ENCODE results near the gene SSH2.

The SSH2 gene

DNA sequence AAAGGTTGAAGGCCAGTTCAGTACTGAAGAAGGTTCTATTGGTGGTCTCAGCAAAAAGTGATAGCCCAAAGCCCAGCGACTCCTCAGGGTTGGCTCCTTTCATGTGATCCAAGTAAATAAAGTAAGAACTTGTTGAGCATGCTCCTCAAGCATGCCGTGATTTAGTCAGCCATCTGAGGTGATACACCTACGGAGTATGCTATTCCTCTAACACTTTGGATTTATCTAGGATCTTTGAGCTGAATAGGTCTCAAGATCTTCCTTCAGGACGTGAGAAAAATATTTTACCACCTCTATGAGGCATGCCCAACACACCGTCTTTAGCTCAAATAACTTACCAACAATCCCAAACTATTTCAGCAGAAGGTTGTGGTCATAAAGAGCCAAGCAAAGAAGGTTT, 154.0 kb downstream of the SSH2 start:
- DNase-seq, result no peak

DNA sequence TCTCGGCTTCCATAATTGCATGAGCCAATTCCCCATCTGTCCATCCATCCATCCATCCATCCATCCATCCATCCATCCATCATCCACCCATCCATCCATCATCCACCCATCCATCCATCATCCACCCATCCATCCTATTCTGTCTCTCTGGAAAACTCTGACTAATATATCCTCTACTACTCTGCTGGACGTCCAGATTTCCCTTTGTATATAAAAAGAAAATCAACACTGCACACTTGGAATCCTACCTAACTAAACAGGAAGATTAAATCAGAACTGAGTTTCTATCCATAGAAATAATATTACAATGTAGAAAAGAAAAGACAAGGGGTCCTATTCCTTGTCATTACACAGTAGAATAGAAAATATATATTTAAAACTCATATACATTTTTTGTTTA, 157.0 kb downstream of the SSH2 start:
- no peak for DNase-seq

DNA sequence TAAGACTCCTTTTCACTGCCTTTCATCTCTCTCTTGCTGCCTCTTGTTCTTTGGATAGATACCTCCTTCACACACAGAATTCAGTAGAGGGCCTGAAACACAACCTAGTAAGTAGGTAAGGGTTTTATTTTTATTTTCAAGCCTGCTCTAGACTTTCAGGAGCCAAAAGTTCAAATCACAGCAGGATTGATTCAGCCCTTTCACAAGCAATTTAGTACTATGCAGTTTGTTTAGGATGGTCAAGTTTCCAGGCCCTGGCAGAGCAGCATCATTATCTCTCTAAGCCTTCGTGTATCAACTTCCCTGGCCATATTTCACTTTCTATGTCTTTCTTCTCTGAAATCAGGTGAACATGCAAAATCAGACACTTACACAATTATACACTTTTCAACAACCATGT, 158.5 kb downstream of the SSH2 start:
- no peak for DNase-seq

DNA sequence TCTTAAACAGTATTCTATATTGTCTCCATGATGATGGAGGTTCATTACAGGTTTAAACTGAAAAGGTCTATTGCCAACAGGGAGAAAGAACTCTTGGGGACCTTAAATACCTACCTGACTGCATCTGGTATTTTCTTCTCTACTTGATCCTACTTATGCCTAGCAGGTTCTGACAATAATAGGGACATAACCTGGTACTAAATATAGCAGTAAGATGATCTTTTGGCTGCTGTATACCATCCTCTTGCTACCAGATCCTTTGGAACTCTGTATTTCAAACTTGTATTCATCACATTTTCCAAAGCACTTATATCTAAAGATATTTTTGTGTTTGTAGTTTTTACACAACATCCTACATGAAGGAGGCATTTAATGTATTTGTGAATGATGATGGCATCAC, 160.8 kb downstream of the SSH2 start:
- DNase-seq, result no peak

DNA sequence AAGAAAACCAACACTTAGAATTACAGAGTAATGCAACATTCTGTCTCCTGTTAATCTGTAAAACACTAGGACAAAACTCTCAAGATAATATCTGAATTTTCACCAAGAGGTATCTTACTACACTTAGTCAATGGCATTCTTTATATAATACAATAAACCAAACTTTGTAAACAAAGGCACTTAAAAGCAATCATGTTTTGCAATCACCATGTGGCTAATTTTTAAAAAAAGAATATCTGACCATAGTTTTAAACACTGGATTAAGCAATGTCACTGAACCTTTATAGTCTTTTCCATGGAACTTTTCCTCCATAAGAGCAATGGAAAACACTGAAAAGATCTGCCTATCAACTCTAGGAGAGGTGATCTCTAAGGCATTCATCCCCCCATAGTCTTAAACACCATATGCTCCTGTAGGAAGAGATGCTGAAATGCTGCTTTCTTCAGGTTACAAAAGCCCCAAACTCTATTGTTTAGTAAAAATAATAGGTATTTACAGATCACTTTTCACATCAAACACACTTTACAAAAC, 163.2 kb downstream of the SSH2 start:
- DNase-seq, result no peak

DNA sequence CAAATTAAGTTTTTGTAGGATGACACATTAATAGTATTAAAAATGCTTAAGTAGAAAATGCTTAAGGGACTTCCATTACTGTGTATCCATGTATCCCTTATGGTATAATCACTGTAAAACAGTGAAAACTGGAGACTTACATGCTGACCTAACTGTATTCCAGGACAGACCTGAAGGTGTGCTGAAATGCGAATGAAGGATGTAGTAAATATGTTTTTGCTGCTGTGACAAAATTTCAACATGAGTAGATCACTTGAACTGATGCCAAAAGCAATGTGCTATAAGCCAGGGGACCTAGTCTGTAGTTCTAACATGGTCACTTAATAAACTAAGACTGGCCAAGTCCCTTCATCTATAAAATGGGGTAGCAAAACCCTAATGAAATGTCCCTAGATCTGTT, 165.3 kb downstream of the SSH2 start:
- no peak for DNase-seq

DNA sequence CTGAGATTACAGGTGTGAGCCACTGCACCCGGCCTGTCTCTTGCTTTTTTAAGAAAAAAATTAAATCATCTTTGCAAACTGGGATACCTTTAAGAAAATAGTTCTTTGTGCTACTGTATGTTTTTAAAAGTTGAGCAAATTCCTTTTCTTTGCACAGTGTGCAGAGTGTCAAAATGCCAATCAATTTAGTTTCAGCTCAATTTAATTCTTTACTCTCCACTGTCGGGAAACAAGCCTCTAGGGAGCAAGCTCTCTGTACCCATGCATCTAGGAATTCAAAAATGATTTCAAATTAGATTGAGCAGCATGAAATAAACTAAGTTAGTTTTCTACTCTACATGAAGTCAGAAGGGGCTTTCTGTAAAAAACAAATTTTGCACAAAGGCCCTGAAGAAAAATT, 165.8 kb downstream of the SSH2 start:
- DNase-seq, result no peak

DNA sequence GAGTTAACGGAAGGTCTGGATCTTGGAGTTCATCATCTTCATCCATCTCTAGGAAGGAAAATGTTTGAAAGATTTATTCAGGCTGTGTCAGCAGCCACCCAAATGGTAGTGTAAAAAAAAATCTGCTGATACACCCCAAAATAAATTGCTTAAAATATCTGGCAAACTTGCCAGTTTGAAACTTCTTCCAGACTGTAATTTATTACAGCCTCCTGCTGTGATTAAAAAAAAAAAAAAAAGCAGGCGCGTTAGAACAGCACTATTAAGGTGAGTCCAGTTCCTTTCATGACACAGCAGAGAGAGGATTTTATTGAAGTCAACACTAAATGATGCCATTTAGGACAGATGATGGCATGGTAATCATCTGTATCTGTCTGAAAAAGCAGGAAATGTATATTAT, 166.8 kb downstream of the SSH2 start:
- no peak for DNase-seq

DNA sequence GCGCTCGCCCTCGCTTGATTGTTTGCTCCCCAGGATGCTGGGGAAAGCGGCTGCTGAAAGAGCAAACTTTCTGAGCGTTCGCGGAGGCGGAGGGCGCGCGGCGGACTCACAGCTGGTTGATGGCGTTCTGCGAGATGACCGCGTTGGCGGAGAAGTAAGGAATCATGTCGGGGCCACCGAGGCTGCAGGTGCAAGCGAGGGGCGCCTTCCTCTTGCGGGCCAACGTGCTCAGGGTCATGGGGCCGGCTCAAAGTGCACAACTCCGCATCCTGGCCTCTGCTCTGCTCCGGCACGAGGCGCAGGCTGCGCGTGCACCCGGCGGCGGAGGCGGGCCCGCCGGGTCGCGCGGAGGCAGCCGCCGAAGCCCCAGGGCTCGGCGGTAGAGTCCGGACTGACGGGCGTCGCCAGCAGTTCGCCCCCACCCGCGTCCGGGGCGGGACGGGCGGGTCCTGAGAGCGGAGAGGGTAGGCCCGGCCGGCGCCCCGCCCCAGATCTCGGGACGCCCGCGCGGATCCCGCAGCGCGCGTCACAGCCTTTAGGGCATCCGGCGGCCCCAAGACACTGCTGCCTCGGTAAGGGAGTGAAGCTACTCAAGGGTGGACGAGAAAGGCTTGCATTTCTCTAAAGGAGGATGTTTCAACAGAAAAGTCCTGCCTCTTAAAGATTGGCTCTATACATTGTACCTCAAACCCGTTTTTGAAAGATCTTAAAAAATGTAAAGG, 168.8 kb downstream of the SSH2 start:
- peak; percentile 88 for DNase-seq

DNA sequence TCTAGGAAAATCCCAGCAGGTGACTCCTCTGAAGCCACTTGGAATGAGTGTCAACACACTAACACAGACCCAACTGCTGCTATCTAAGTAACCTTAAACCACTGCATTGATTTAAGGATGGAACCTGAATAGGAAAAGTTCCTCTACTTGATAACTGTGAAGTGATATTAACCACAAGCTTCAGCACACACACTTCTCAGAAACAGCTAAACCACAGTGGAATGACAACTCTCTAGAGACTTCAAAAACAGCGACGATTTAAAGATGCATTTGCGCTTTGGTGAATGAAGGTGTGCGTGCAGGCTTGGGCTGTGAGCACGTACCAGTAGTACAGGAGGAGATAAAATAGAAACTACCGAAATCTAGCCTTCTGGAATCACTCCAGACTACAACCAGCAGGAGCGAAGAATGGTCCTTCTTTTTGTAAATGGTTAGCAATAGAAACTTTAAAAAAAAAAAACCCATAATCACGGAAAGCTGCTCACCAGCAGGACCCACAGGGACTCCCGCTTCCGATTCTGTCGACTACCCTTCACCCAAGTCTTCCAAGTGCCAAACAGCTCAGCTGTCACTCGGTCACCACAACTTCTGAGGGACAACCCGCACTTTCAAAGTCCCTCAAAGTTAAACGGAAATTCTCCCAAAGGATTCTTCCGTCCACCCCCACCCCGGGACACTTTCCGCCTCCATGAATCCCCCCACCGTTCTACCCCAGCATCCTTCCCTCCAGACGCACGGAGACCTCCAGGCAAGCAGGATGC, 169.6 kb downstream of the SSH2 start:
- peak; percentile 43 for DNase-seq

DNA sequence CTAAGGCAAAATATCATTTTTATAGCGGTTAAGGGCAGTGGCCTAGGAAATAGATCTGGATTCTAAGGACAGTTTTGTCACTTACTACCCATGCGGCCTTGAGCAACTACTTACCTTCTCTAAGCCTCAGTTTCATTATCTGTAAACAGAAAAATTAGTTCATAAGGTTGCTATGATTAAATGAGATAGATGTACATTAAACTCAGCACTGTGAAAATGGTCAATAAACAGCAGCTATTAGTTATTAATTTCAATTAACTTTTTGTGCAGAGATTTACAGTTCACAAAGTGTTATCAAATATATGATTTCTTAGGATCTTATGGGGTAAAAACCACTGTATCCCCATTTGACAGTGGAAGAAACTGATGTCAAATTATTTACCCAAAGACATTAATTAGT, 171.8 kb downstream of the SSH2 start:
- no peak for DNase-seq

DNA sequence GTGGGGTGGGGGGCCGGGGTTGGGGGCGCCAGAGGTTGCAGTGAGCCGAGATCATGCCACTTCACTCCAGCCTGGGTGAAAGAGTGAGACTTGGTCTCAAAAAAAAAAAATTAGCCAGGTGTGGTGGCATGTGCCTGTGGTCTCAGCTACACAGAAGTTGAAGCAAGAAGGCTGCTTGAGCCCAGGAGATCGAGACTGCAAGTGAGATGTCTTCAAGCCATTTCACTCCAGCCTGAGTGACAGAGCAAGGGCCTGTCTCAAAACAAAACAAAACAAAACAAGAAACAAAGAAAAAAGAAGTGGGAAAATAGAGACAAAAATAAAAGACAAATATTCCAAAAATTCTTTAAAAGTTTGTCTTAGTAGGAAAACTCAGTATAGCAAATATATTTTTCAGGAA, 172.2 kb downstream of the SSH2 start:
- DNase-seq, result no peak

DNA sequence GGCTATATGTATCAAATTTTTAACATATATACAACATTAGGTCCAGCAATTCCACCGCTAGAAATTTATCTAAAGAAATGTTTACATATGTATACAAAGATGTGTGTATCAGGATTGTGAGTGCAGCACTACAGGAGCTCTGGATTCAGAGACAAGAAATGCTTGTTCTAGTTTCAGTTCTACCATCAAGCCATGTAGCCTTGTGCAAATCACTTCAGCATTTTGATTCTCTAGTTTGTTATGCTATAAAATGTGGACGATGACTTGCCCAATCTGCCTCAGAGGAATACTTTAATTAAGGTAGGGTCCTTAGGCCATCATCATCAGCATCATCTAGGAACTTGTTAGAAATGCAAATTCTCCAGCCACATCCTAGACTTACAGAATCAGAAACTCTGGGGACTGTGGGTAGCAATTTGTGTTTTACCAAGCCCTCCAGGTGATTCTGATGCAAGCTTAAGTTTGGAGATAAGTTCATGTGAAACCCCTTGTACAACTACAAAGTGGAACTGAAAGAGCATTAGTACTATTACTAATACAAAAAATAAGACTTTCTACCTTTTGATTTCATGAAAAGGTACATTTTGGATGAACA, 176.1 kb downstream of the SSH2 start:
- no peak for DNase-seq

DNA sequence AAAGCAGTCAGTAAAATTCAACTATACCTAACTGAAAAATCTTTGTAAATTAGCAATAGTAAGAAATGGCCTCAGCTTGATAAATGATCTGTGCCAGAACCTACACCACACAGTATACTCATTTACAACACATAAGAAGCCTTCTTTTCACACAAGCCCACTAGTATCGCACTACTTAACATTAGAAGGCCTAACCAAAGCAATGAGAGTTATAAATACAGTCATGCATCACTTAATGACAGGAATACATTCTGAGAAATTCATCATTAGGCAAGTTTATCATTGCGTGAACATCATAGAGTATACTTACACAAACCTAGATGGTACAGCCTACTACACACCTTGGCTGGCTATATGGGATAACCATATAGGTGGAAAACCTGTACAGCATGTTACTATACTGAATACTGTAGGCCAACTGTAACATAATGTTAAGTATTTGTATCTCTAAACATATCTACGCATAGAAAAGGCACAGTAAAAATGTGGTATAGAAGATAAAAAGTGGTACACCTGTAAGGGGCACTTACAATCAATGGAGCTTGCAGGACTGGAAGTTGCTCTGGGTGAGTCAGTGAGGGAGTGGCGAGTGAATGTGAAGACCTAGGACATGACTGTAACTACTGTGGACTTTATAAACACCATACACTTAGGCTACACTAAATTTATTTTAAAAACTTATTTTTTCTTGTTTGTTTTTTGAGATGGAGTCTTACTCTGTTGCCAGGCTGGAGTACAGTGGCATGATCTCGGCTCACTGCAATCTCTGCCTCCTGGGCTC, 180.8 kb downstream of the SSH2 start:
- no peak for DNase-seq

DNA sequence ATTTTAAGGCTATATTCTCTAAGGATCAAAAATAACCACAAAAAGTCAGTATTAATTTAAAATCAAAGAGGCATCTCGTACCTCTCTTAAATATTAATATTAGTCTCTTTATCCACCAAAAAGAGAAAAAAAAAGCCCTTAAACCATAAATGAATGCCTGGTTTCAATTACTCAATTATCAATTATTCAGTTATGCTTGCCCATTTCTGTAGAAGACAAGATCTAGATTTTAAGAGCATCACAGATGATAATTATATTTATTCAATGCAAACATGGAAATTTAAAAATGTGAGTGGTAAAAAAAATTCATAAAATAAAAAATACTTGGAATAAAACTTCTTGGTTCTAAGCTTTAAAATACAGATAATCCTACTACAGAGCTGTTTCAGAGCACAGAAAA, 181.6 kb downstream of the SSH2 start:
- DNase-seq, result no peak

DNA sequence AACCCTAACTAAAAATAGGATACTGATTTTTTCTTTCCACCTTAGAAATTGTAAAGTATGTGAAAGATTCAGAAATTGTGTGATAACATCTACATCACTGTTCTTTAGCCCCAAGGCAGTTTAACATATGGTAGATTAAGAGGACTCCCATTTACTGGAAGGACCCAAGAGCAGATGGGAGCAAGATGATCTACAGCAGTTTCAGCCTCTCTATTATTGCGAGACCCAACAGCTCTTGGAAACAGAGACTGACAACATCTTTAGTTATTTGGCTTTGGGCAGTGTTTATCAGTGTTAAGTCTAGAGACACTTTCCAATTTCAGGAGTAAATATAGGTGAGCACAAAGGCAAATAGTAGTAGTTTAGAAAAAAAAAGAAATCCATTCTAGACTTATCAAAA, 182.4 kb downstream of the SSH2 start:
- no peak for DNase-seq

DNA sequence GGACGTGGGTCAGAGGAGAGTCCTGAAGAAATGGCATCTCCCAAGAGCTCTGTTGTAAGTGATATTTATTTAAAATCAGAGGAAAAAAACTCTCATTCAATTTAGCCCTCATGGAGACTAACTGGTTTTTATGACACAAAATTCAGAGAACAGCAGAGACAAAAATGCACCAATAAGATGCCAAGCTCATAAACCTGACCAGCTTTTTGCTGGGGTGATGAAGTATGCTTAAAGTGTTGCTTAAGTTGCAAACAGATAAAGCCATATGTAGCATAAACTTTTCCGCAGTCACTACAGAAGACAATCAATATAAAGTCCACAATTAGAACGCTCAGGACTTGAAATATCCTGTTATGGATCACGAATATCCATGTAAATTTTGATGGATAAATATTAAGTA, 183.4 kb downstream of the SSH2 start:
- no peak for DNase-seq

DNA sequence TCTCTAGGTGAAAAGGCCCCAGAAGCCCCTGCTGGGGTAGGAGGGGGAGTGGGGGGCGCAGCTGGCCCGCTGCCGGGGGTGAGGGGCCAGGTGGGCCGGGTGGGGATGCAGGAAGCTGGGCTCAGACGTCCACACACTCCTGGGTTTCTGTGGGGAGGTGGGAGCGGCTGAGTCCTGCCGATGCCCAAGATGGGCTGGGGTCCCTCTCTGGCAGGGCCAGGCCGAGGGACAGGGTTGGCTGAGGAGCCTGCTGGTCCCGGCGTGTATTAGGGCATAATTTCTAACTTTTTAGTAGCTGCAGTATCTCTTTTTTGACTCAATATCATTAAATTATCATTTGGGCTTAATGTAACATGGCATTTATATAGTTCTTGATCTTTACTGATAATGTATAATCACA, 185.9 kb downstream of the SSH2 start:
- no peak for DNase-seq

DNA sequence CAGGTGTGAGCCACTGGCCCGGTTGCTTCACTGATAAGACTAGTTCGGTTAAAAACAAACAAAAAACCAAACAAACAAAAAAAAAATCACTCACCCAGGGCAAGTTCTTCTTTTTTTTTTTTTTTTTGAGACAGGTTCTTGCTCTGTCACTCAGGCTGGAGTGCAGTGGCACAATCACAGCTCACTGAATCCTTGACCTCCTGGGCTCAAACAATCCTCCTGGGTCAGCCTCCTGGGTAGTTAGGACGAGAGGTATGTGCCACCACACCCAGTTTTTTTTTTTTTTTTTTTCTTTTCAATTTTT, 187.9 kb downstream of the SSH2 start:
- DNase-seq, result no peak

DNA sequence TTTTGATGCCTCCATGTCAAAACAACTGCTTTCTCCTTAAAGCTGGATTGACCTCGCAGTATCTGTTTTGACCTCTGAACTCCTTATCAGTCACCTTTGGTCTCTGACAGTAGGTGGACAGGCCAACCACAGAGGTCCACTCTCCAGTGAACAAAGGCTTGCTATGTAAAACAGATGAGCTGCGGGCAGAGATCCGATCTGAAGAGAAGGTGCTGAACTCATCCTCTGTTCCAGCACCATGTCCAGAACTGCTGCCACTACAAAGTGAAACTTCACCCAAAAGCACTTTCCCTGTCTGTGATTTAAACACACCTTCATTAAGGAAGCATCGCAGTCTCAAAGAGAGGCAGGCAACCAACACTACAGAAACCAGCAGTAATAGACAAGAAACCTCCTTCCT, 190.0 kb downstream of the SSH2 start:
- DNase-seq, result no peak

DNA sequence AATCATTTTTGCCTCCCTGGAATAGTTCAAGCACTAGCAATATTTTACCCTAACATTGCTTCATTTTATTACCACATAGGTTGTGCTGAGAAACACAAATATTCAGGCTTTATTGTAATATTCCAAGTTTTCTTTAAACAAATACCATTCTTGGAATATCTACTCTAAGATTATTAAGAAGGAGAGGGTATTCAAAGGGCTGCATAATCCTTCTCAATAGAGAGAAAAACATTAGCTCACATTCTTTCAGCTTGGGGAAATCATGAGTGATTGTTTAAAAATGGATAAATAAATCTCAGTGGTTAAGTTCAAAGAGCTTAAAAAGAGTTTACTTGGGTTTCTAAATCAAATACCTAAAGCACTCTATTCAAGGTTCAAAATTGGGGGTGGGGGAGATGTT, 195.4 kb downstream of the SSH2 start:
- no peak for DNase-seq

DNA sequence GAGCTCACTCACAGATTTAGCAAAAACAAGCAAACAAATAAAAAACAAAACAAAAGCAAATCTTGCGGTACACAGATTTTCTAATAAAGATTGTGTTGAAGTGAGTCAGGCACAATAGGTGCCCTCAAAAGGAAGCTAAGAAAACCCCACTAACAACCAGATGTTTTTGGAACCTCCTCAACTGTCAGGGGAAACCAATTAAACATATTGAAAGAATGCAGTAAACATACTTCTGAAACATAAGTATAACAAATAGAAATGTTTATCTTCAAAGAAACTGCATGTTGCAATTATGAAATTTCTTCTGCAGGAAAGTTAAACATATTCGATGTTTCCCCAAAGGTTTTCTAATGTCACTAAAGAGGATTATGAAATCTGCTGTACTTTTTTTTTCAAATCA, 196.9 kb downstream of the SSH2 start:
- no peak for DNase-seq

DNA sequence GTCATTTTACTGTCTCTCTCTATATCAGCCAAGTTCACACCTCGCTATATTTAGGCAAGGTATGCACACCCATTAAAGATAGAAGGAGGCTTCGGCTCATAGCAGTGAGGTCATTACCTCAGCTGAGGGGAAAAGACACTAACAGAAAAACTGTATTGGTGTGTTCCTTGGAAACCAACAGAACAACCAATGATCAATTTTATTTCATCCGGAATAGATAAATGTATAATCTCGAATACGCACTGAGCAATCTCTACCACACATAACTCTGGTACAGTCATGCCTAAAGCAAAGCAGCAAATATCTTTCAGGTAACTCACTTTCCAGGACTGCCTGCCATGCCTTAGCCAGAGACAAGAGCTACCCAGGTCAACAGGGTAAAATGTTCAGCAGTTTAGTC, 197.4 kb downstream of the SSH2 start:
- no peak for DNase-seq

DNA sequence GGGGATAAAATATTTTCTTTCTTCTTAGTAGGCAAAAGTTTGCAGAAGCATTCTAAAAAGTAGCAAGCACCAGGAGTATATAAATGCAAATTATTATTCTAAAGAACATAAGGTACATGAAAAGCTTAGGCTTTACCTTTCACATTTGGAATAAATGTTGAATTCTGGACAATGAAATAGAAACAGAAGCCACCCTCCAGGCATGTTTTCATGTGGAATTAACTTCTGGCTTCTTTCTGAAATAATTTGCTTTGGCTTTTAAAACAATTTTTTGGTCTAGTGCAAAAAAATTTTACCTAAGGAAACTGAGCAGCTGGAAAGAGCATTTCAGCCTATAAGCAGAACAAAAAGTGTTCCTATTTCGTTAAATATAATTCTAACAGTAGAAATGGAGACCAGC, 197.8 kb downstream of the SSH2 start:
- no peak for DNase-seq
